HepG2 (cell line): ENCODE results near the gene BPIFB2. TPM values are rescaled to one million over a fixed set of nuclear protein-coding genes. Genes with fewer than 3 reads are reported as not detected.
A peak's percentile ranks its signal among the peaks of the same experiment; 100 is the strongest.

ENCODE experiments used
- FOSL2 ChIP-seq: sonication (generic); formaldehyde crosslinking; IDR thresholded peaks from 2 replicates; pipeline ENCODE4 v1.4.0; 2020; ENCODE audit warnings: missing genetic modification reagents
- HCFC1 ChIP-seq: fragments of 150-350 bp; IDR thresholded peaks from 2 replicates; pipeline ENCODE4 v1.6.1; 2014; ENCODE audit warnings: low read depth, low read length
- JUND ChIP-seq: sonication (generic); formaldehyde crosslinking; IDR thresholded peaks from 2 replicates; pipeline ENCODE4 v1.8.0; 2022; ENCODE audit warnings: mild to moderate bottlenecking, missing genetic modification reagents
- MATR3 ChIP-seq: sonication (generic); formaldehyde crosslinking; IDR thresholded peaks from 2 replicates; pipeline ENCODE4 v1.4.0; 2020; ENCODE audit warnings: missing genetic modification reagents
- SP2 ChIP-seq: sonication (generic); formaldehyde crosslinking; IDR thresholded peaks from 2 replicates; pipeline ENCODE4 v1.5.1; 2020; ENCODE audit warnings: mild to moderate bottlenecking, missing genetic modification reagents
- TP53 ChIP-seq: sonication (generic); formaldehyde crosslinking; conservative IDR thresholded peaks from 2 replicates; pipeline ENCODE4 v1.4.0; 2020; ENCODE audit warnings: missing genetic modification reagents
- ZNF121 ChIP-seq: sonication (generic); formaldehyde crosslinking; IDR thresholded peaks from 2 replicates; pipeline ENCODE4 v1.5.0; 2020; ENCODE audit warnings: mild to moderate bottlenecking, missing genetic modification reagents
- ZNF747 ChIP-seq: sonication (generic); formaldehyde crosslinking; IDR thresholded peaks from 2 replicates; pipeline ENCODE4 v1.8.1; 2023; ENCODE audit warnings: missing genetic modification reagents, mild to moderate bottlenecking, borderline replicate concordance
- polyA plus RNA-seq, 8 experiments: library from polyadenylated mRNA; depleted of rRNA in 3 of 8; stranded (reverse) in 7 of 8; unstranded in 1 of 8; fragments of >200 nt; fragmentation: Illumina TruSeq in 4 of 8; extraction: Trizol in 4 of 8; gene quantifications; 2 replicates each; pipeline versions ENCODE4 v1.2.1 to v1.2.3, GENCODE V29; 2011 to 2016; ENCODE audit warnings: low read depth in 4 of 8, missing spikeins in 1 of 8, mixed read lengths in 1 of 8; ENCODE audit not compliant: insufficient read depth in 1 of 8
- total RNA-seq, 5 experiments: library from RNA; depleted of rRNA; stranded (reverse); fragments of >200 nt; fragmentation: Illumina TruSeq; extraction: Trizol; gene quantifications; 2 replicates each; pipeline ENCODE4 v1.2.3, GENCODE V29; 2016; ENCODE audit warnings: low read depth in 1 of 5
- TF ChIP-seq, protein P1 (sequence below): IDR thresholded peaks from 2 replicates; pipeline ENCODE4 v1.6.1; 2016; ENCODE audit warnings: missing compliant biosample characterization, missing genetic modification reagents, borderline replicate concordance
- TF ChIP-seq, protein P2 (sequence below): sonication (generic); formaldehyde crosslinking; IDR thresholded peaks from 2 replicates; pipeline ENCODE4 v1.5.0; 2020; ENCODE audit warnings: mild to moderate bottlenecking, missing genetic modification reagents, borderline replicate concordance

Gene BPIFB2
- total and polyA plus RNA-seq, 2 of the 13 experiments (the other 11 are each of a cell fraction or from before 2014, with no cell fraction given) = 54.5 to 902 TPM

DNA sequence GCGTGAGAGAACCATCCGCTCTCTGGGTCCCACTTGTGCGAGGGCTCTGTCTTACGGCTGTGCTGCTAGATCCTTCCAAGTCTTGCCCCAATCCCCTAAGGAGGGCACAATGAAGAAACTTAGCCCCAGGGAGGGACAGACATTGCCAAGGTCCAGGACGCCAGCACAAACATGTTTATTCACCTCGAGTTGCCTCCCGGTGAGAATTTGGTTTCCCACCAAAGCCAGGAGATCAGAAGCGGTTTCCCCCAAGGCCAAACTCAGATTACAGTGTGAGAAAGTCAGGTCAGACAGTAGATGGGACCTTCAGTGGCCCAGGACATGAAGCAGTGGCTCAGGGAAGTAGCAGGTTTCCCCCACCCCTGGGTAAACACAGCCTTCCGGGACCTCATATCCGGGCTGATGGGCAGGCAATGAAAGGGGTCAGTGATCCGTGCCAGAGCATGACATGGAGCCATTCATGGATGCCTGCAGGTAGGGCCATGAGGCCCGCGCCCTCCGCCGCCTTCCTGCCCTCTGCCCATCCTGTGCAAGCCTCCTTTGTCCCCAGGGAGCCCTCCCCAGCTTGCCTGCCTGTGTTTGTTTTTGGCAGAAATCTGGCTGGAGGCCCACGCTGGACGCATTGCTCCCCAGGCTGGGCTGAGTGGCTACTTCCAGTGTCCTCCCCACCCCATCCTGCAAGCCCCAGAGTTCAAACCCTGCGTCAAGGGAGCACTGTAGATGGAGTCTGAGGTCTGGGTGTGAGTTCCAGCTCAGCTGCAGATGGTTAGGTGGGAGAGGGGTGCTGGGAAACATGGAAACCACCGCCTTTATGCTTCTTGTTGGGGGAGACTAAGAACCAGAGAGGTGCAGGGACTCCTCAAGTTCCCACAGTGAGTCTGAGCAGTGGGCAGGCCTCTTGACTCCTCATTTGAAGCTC is 2.0 kb downstream of the BPIFB2 start (continued):
- 0 out of 2 replicates have a peak, but pooled peaks have one; percentile 79 for TF ChIP-seq ZNF121 (CRISPR knock-in tag)
- peak; percentile 84 for TF ChIP-seq JUND (CRISPR knock-in tag)
- no peak for TF ChIP-seq MATR3 (CRISPR knock-in tag)
- 0 out of 2 replicates have a peak, but pooled peaks have one; percentile 33 for TF ChIP-seq TP53 (CRISPR knock-in tag)
- TF ChIP-seq HCFC1 = no peak
- TF ChIP-seq, protein P1, sequence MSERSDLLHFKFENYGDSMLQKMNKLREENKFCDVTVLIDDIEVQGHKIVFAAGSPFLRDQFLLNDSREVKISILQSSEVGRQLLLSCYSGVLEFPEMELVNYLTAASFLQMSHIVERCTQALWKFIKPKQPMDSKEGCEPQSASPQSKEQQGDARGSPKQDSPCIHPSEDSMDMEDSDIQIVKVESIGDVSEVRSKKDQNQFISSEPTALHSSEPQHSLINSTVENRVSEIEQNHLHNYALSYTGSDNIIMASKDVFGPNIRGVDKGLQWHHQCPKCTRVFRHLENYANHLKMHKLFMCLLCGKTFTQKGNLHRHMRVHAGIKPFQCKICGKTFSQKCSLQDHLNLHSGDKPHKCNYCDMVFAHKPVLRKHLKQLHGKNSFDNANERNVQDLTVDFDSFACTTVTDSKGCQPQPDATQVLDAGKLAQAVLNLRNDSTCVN = peak; percentile 87
- TF ChIP-seq SP2 (CRISPR knock-in tag) = peak; percentile 29; the same call in 1 of the 2 replicates
- TF ChIP-seq FOSL2 = peak; percentile 83
- peak; percentile 97; the same call in 1 of the 2 replicates for TF ChIP-seq ZNF747 (CRISPR knock-in tag)
- TF ChIP-seq, protein P2, sequence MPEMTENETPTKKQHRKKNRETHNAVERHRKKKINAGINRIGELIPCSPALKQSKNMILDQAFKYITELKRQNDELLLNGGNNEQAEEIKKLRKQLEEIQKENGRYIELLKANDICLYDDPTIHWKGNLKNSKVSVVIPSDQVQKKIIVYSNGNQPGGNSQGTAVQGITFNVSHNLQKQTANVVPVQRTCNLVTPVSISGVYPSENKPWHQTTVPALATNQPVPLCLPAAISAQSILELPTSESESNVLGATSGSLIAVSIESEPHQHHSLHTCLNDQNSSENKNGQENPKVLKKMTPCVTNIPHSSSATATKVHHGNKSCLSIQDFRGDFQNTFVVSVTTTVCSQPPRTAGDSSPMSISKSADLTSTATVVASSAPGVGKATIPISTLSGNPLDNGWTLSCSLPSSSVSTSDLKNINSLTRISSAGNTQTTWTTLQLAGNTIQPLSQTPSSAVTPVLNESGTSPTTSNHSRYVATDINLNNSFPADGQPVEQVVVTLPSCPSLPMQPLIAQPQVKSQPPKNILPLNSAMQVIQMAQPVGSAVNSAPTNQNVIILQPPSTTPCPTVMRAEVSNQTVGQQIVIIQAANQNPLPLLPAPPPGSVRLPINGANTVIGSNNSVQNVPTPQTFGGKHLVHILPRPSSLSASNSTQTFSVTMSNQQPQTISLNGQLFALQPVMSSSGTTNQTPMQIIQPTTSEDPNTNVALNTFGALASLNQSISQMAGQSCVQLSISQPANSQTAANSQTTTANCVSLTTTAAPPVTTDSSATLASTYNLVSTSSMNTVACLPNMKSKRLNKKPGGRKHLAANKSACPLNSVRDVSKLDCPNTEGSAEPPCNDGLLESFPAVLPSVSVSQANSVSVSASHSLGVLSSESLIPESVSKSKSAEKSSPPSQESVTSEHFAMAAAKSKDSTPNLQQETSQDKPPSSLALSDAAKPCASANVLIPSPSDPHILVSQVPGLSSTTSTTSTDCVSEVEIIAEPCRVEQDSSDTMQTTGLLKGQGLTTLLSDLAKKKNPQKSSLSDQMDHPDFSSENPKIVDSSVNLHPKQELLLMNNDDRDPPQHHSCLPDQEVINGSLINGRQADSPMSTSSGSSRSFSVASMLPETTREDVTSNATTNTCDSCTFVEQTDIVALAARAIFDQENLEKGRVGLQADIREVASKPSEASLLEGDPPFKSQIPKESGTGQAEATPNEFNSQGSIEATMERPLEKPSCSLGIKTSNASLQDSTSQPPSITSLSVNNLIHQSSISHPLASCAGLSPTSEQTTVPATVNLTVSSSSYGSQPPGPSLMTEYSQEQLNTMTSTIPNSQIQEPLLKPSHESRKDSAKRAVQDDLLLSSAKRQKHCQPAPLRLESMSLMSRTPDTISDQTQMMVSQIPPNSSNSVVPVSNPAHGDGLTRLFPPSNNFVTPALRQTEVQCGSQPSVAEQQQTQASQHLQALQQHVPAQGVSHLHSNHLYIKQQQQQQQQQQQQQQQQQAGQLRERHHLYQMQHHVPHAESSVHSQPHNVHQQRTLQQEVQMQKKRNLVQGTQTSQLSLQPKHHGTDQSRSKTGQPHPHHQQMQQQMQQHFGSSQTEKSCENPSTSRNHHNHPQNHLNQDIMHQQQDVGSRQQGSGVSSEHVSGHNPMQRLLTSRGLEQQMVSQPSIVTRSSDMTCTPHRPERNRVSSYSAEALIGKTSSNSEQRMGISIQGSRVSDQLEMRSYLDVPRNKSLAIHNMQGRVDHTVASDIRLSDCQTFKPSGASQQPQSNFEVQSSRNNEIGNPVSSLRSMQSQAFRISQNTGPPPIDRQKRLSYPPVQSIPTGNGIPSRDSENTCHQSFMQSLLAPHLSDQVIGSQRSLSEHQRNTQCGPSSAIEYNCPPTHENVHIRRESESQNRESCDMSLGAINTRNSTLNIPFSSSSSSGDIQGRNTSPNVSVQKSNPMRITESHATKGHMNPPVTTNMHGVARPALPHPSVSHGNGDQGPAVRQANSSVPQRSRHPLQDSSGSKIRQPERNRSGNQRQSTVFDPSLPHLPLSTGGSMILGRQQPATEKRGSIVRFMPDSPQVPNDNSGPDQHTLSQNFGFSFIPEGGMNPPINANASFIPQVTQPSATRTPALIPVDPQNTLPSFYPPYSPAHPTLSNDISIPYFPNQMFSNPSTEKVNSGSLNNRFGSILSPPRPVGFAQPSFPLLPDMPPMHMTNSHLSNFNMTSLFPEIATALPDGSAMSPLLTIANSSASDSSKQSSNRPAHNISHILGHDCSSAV (CRISPR knock-in tag) = no peak
